ENCODE data around the gene NTNG2.

Gene NTNG2

GRCh38 chr9:132226571-132227430, 64.9 kb downstream of the NTNG2 start:
- no peaks in the 10 kb centered on the region for H3K79me2 ChIP-seq (ENCODE audit: control insufficient read depth, insufficient read depth, low read length, poor library complexity)
- no peak overlapping the region for H3K9ac ChIP-seq (ENCODE audit: low read length)
- H3K4ac ChIP-seq (ENCODE audit: low read depth, low read length) = no peak overlapping the region
- no peak overlapping the region for H2BK12ac ChIP-seq (ENCODE audit: low read length)
- no peak overlapping the region for H2AK5ac ChIP-seq (ENCODE audit: low read length)
- H3K18ac ChIP-seq (ENCODE audit: low read length) = no peak overlapping the region
- no peak overlapping the region for H4K12ac ChIP-seq (ENCODE audit: low read depth, low read length)
- DNase-seq = no peak
- H3K79me1 ChIP-seq (ENCODE audit: low read length) = no peaks in the 10 kb centered on the region
- H3K14ac ChIP-seq (ENCODE audit: low read length) = no peak overlapping the region
- no peak overlapping the region for H2BK120ac ChIP-seq (ENCODE audit: insufficient read depth, low read length, poor library complexity)
- H3K27me3 ChIP-seq (ENCODE audit: insufficient read depth, low read length) = no peaks in the 10 kb centered on the region
- no peaks in the 10 kb centered on the region for H3K36me3 ChIP-seq (ENCODE audit: control insufficient read depth in 1 of 2, insufficient read depth in 2 of 2, low read length in 2 of 2)
- H3K4me2 ChIP-seq (ENCODE audit: low read length) = no peak overlapping the region
- no peak overlapping the region for H4K91ac ChIP-seq (ENCODE audit: low read depth, low read length)
- H2BK5ac ChIP-seq (ENCODE audit: low read depth, low read length, poor library complexity) = no peak overlapping the region
- H3K4me3 ChIP-seq (ENCODE audit: low read depth, low read length) = no peak overlapping the region
- no peak overlapping the region for H3K27ac ChIP-seq (ENCODE audit: low read depth, low read length)
- no peak overlapping the region for H3K23ac ChIP-seq (ENCODE audit: low read length)
- H3K4me1 ChIP-seq (ENCODE audit: control insufficient read depth in 1 of 2, insufficient read depth in 2 of 2, low read length in 2 of 2) = no peaks in the 10 kb centered on the region
- H2AFZ ChIP-seq (ENCODE audit: insufficient read depth, low read length, poor library complexity) = no peak overlapping the region
- no peak overlapping the region for H4K8ac ChIP-seq (ENCODE audit: low read depth, low read length)
- no peaks in the 10 kb centered on the region for H3K9me3 ChIP-seq (ENCODE audit: insufficient read depth, low read depth, low read length)
- WGBS (ENCODE audit: extremely low coverage, insufficient coverage, insufficient read length) = no CpG with 5 or more reads among the region's 34 CpGs

GRCh38 chr9:132228062-132228461, 66.2 kb downstream of the NTNG2 start:
- Histone ChIP-seq H3K4me3 (ENCODE audit: low read depth, low read length) (no peak overlapping the region), H3K4me2 (ENCODE audit: low read length) (no peak overlapping the region), H4K91ac (ENCODE audit: low read depth, low read length) (no peak overlapping the region), H3K9me3 (ENCODE audit: insufficient read depth, low read depth, low read length) (no peaks in the 10 kb centered on the region), H2BK5ac (ENCODE audit: low read depth, low read length, poor library complexity) (no peak overlapping the region), H3K79me2 (ENCODE audit: control insufficient read depth, insufficient read depth, low read length, poor library complexity) (no peaks in the 10 kb centered on the region), H3K36me3 (ENCODE audit: control insufficient read depth in 1 of 2, insufficient read depth in 2 of 2, low read length in 2 of 2) (no peaks in the 10 kb centered on the region), H3K79me1 (ENCODE audit: low read length) (no peaks in the 10 kb centered on the region), H4K12ac (ENCODE audit: low read depth, low read length) (no peak overlapping the region), H2BK12ac (ENCODE audit: low read length) (no peak overlapping the region), H2BK120ac (ENCODE audit: insufficient read depth, low read length, poor library complexity) (no peak overlapping the region), H3K14ac (ENCODE audit: low read length) (no peak overlapping the region), H2AK5ac (ENCODE audit: low read length) (no peak overlapping the region), H3K27ac (ENCODE audit: low read depth, low read length) (no peak overlapping the region), H3K23ac (ENCODE audit: low read length) (no peak overlapping the region), H2AFZ (ENCODE audit: insufficient read depth, low read length, poor library complexity) (no peak overlapping the region), H3K27me3 (ENCODE audit: insufficient read depth, low read length) (no peaks in the 10 kb centered on the region), H3K18ac (ENCODE audit: low read length) (no peak overlapping the region), H3K4ac (ENCODE audit: low read depth, low read length) (no peak overlapping the region), H3K9ac (ENCODE audit: low read length) (no peak overlapping the region), H3K4me1 (ENCODE audit: control insufficient read depth in 1 of 2, insufficient read depth in 2 of 2, low read length in 2 of 2) (no peaks in the 10 kb centered on the region), H4K8ac (ENCODE audit: low read depth, low read length) (no peak overlapping the region)
- no CpG with 5 or more reads among the region's 12 CpGs for WGBS (ENCODE audit: extremely low coverage, insufficient coverage, insufficient read length)
- no peak for DNase-seq

GRCh38 chr9:132230605-132231004, 68.7 kb downstream of the NTNG2 start:
- Histone ChIP-seq H4K91ac (ENCODE audit: low read depth, low read length) (no peak overlapping the region), H2AK5ac (ENCODE audit: low read length) (no peak overlapping the region), H3K27me3 (ENCODE audit: insufficient read depth, low read length) (no peaks in the 10 kb centered on the region), H3K4me3 (ENCODE audit: low read depth, low read length) (no peak overlapping the region), H3K9me3 (ENCODE audit: insufficient read depth, low read depth, low read length) (no peaks in the 10 kb centered on the region), H3K27ac (ENCODE audit: low read depth, low read length) (no peak overlapping the region), H3K9ac (ENCODE audit: low read length) (no peak overlapping the region), H3K14ac (ENCODE audit: low read length) (no peak overlapping the region), H4K12ac (ENCODE audit: low read depth, low read length) (no peak overlapping the region), H4K8ac (ENCODE audit: low read depth, low read length) (no peak overlapping the region), H3K4me1 (ENCODE audit: control insufficient read depth in 1 of 2, insufficient read depth in 2 of 2, low read length in 2 of 2) (no peaks in the 10 kb centered on the region), H3K79me1 (ENCODE audit: low read length) (no peaks in the 10 kb centered on the region), H3K23ac (ENCODE audit: low read length) (no peak overlapping the region), H3K36me3 (ENCODE audit: control insufficient read depth in 1 of 2, insufficient read depth in 2 of 2, low read length in 2 of 2) (no peaks in the 10 kb centered on the region), H3K18ac (ENCODE audit: low read length) (no peak overlapping the region), H2BK5ac (ENCODE audit: low read depth, low read length, poor library complexity) (no peak overlapping the region), H3K79me2 (ENCODE audit: control insufficient read depth, insufficient read depth, low read length, poor library complexity) (no peaks in the 10 kb centered on the region), H2AFZ (ENCODE audit: insufficient read depth, low read length, poor library complexity) (no peak overlapping the region), H2BK120ac (ENCODE audit: insufficient read depth, low read length, poor library complexity) (no peak overlapping the region), H3K4me2 (ENCODE audit: low read length) (no peak overlapping the region), H2BK12ac (ENCODE audit: low read length) (no peak overlapping the region), H3K4ac (ENCODE audit: low read depth, low read length) (no peak overlapping the region)
- no peak for DNase-seq
- WGBS (ENCODE audit: extremely low coverage, insufficient coverage, insufficient read length) = no CpG with 5 or more reads among the region's 4 CpGs

- Histone ChIP-seq H3K79me1 (ENCODE audit: low read length) (no peaks in the 10 kb centered on the region), H3K18ac (ENCODE audit: low read length) (no peak overlapping the region), H3K4ac (ENCODE audit: low read depth, low read length) (no peak overlapping the region), H3K14ac (ENCODE audit: low read length) (no peak overlapping the region), H4K12ac (ENCODE audit: low read depth, low read length) (no peak overlapping the region), H2AFZ (ENCODE audit: insufficient read depth, low read length, poor library complexity) (no peak overlapping the region), H3K4me2 (ENCODE audit: low read length) (no peak overlapping the region), H2BK120ac (ENCODE audit: insufficient read depth, low read length, poor library complexity) (no peak overlapping the region), H3K9me3 (ENCODE audit: insufficient read depth, low read depth, low read length) (no peaks in the 10 kb centered on the region), H4K91ac (ENCODE audit: low read depth, low read length) (no peak overlapping the region), H4K8ac (ENCODE audit: low read depth, low read length) (no peak overlapping the region), H3K23ac (ENCODE audit: low read length) (no peak overlapping the region), H3K9ac (ENCODE audit: low read length) (no peak overlapping the region), H2BK12ac (ENCODE audit: low read length) (no peak overlapping the region), H3K36me3 (ENCODE audit: control insufficient read depth in 1 of 2, insufficient read depth in 2 of 2, low read length in 2 of 2) (no peaks in the 10 kb centered on the region), H3K27me3 (ENCODE audit: insufficient read depth, low read length) (no peaks in the 10 kb centered on the region), H3K4me3 (ENCODE audit: low read depth, low read length) (no peak overlapping the region), H2AK5ac (ENCODE audit: low read length) (no peak overlapping the region), H3K4me1 (ENCODE audit: control insufficient read depth in 1 of 2, insufficient read depth in 2 of 2, low read length in 2 of 2) (no peaks in the 10 kb centered on the region), H3K27ac (ENCODE audit: low read depth, low read length) (no peak overlapping the region), H3K79me2 (ENCODE audit: control insufficient read depth, insufficient read depth, low read length, poor library complexity) (no peaks in the 10 kb centered on the region), H2BK5ac (ENCODE audit: low read depth, low read length, poor library complexity) (no peak overlapping the region)
- DNase-seq = no peak
- no CpG with 5 or more reads among the region's 20 CpGs for WGBS (ENCODE audit: extremely low coverage, insufficient coverage, insufficient read length)
Observed at GRCh38 chr9:132231019-132231701, 69.3 kb downstream of the NTNG2 start.

All from trophoblast cell (in vitro differentiated cells and primary cell).